ENCODE data around the gene GPR3.

GPR3 gene

DNA sequence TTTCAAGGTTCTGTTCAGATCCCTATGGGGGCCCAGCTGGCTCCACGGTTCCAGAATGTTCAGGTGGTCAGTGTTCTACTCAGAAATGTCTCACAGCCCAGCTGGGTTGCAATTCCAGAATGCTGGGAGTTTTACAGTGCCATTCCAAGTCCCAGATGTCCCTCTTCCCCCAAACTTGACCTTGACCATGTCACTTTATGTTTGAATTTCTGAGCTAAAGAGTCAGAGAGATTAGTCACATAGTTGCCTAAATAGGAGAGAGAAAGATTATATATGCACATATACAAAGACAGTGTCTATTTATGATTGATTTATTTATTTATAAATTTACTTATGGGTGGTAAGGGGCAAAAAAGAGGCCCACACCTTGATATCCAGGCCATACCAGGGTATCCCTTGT, 2.5 kb downstream of the GPR3 start:
- no peak overlapping the region for H3K23ac ChIP-seq (ENCODE audit: low read length)
- H3K4me3 ChIP-seq (ENCODE audit: low read length): no peak overlapping the region
- WGBS (ENCODE audit: extremely low coverage, insufficient coverage, low lambda C conversion rate): no CpG with 5 or more reads among the region's 1 CpG

DNA sequence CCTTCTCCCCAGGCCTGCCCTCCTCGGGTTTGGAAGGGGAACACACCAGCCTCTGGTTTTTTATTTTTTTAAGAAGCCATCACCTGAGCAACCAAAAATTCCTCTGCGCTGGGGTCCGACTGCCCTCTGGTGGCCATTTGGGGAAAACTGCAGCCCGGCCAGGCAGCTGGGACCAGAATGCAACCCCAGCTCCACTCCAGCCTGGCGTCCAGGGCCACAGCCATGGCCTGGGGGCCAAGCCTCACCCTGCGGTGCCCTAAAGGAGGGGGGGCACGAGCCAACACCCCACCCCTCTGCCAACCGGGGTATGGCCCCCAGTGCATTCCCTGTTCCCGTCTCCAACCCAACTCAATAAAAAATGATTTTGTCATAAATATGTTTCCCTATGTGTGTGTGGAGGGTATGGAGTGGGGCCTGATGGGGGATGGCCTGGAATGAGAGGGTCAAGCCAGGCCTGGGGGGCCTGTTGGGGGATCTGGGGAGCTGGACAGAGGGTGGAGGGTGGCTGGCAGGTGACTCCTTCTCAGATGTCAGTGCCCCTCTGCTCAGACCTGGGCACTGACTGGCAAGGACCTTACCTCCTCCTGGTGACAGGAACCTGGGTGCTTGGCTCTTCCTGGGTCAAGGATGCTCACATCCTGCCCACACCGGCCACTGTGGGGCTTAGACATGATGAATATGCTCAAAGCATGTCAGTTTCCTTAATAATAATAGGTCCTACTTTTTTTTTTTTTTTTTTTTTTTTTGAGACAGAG, 3.2 kb downstream of the GPR3 start:
- H3K4me2 ChIP-seq (ENCODE audit: low read length): no peak overlapping the region

More for the DNA sequence above, 2.5 kb downstream of the GPR3 start:
- Histone ChIP-seq H3K18ac (ENCODE audit: low read length) (no peak overlapping the region), H3K4ac (ENCODE audit: low read depth, low read length) (no peak overlapping the region), H4K8ac (ENCODE audit: low read depth, low read length) (no peak overlapping the region), H3K36me3 (ENCODE audit: control insufficient read depth, insufficient read depth, low read length) (no peaks in the 10 kb centered on the region), H3K4me1 (ENCODE audit: control insufficient read depth, low read depth, low read length) (peaks cover 2% of the 10 kb centered on the region), H3K79me1 (ENCODE audit: low read length) (peaks cover 4% of the 10 kb centered on the region), H2AK5ac (ENCODE audit: low read length) (no peak overlapping the region), H2BK5ac (ENCODE audit: low read length) (no peak overlapping the region), H4K5ac (ENCODE audit: low read length) (no peak overlapping the region), H2BK120ac (ENCODE audit: low read depth, low read length) (no peak overlapping the region), H3K79me2 (ENCODE audit: control insufficient read depth, insufficient read depth, low read length) (no peaks in the 10 kb centered on the region), H3K4me2 (ENCODE audit: low read length) (no peak overlapping the region), H3K27me3 (ENCODE audit: insufficient read depth, low read length, poor library complexity) (no peaks in the 10 kb centered on the region), H3K9ac (ENCODE audit: low read length) (no peak overlapping the region), H3K27ac (ENCODE audit: low read depth, low read length) (no peak overlapping the region), H3K56ac (ENCODE audit: low read length) (no peak overlapping the region), H2BK15ac (replicated peaks; ENCODE audit: low read depth) (no peak overlapping the region)
- DNase-seq: no peak

DNA sequence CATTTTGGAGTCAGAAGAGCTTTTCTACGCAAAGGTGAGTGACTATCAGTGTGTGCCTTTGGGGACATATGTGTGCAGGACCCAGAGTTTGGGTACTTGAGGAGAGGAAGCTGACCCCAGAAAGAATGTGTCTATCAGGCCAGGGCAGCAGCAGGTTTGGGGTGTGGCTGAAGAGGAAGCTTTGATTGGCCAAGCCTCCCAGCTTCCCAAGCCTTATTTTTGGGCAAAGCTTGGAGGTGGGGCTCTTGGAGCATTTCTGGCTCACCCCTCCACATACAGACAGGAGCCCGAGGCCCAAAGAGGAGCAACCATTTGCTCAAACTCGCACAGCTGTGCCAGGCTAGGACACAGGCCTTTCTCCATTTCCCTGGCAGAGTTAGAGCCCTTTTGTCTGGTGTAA, 4.7 kb downstream of the GPR3 start:
- H3K4me2 ChIP-seq (ENCODE audit: low read length): no peak overlapping the region
- no peaks in the 10 kb centered on the region for H3K36me3 ChIP-seq (ENCODE audit: control insufficient read depth, insufficient read depth, low read length)
- no peak overlapping the region for H3K56ac ChIP-seq (ENCODE audit: low read length)
- no peak overlapping the region for H2BK120ac ChIP-seq (ENCODE audit: low read depth, low read length)
- WGBS (ENCODE audit: extremely low coverage, insufficient coverage, low lambda C conversion rate): no CpG with 5 or more reads among the region's 3 CpGs
- H3K23ac ChIP-seq (ENCODE audit: low read length): no peak overlapping the region
- no peaks in the 10 kb centered on the region for H3K27me3 ChIP-seq (ENCODE audit: insufficient read depth, low read length, poor library complexity)
- no peak overlapping the region for H3K18ac ChIP-seq (ENCODE audit: low read length)
- no peak overlapping the region for H4K8ac ChIP-seq (ENCODE audit: low read depth, low read length)
- H2BK5ac ChIP-seq (ENCODE audit: low read length): no peak overlapping the region
- no peak overlapping the region for H3K9ac ChIP-seq (ENCODE audit: low read length)
- no peak overlapping the region for H2AK5ac ChIP-seq (ENCODE audit: low read length)
- H3K27ac ChIP-seq (ENCODE audit: low read depth, low read length): no peak overlapping the region
- H3K4ac ChIP-seq (ENCODE audit: low read depth, low read length): no peak overlapping the region
- no peak for DNase-seq
- no peaks in the 10 kb centered on the region for H3K79me2 ChIP-seq (ENCODE audit: control insufficient read depth, insufficient read depth, low read length)
- H3K4me3 ChIP-seq (ENCODE audit: low read length): no peak overlapping the region
- H3K79me1 ChIP-seq (ENCODE audit: low read length): peaks cover 4% of the 10 kb centered on the region
- H2BK15ac ChIP-seq (replicated peaks; ENCODE audit: low read depth): no peak overlapping the region
- H3K4me1 ChIP-seq (ENCODE audit: control insufficient read depth, low read depth, low read length): no peaks in the 10 kb centered on the region
- H4K5ac ChIP-seq (ENCODE audit: low read length): no peak overlapping the region

More for the DNA sequence above, 3.2 kb downstream of the GPR3 start:
- Histone ChIP-seq H4K5ac (ENCODE audit: low read length) (no peak overlapping the region), H2BK5ac (ENCODE audit: low read length) (no peak overlapping the region), H3K36me3 (ENCODE audit: control insufficient read depth, insufficient read depth, low read length) (no peaks in the 10 kb centered on the region), H3K27me3 (ENCODE audit: insufficient read depth, low read length, poor library complexity) (no peaks in the 10 kb centered on the region), H3K4me3 (ENCODE audit: low read length) (no peak overlapping the region), H2BK120ac (ENCODE audit: low read depth, low read length) (no peak overlapping the region), H4K8ac (ENCODE audit: low read depth, low read length) (no peak overlapping the region), H3K79me1 (ENCODE audit: low read length) (peaks cover 4% of the 10 kb centered on the region), H3K27ac (ENCODE audit: low read depth, low read length) (no peak overlapping the region), H3K56ac (ENCODE audit: low read length) (no peak overlapping the region), H3K23ac (ENCODE audit: low read length) (no peak overlapping the region), H3K79me2 (ENCODE audit: control insufficient read depth, insufficient read depth, low read length) (no peaks in the 10 kb centered on the region), H3K18ac (ENCODE audit: low read length) (no peak overlapping the region), H3K4ac (ENCODE audit: low read depth, low read length) (no peak overlapping the region), H3K9ac (ENCODE audit: low read length) (no peak overlapping the region), H2AK5ac (ENCODE audit: low read length) (no peak overlapping the region), H3K4me1 (ENCODE audit: control insufficient read depth, low read depth, low read length) (peaks cover 2% of the 10 kb centered on the region), H2BK15ac (replicated peaks; ENCODE audit: low read depth) (no peak overlapping the region)
- peak; percentile 90 for DNase-seq
- WGBS (ENCODE audit: extremely low coverage, insufficient coverage, low lambda C conversion rate): no CpG with 5 or more reads among the region's 10 CpGs

DNA sequence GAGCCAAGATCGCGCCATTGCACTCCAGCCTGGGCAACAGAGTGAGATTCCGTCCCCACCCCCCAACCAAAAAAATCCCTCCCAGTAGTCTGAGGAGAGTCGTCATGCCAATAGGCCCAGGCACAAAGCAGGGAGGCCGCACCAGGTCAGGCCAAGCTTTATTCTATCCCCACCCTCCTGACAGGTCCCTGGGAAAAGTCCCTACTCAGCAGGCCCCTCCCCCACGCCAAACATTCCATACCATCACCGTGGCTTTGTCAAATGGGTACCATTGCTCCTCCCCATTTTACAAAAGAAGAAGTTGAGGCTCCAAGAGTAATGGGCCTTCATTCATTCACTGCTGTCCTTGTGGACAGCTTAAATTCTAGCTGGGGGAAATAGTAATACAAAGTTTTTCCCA, 5.3 kb downstream of the GPR3 start:
- Histone ChIP-seq H3K4me1 (ENCODE audit: control insufficient read depth, low read depth, low read length) (no peaks in the 10 kb centered on the region), H2AK5ac (ENCODE audit: low read length) (no peak overlapping the region), H2BK5ac (ENCODE audit: low read length) (no peak overlapping the region), H4K5ac (ENCODE audit: low read length) (no peak overlapping the region), H3K79me2 (ENCODE audit: control insufficient read depth, insufficient read depth, low read length) (no peaks in the 10 kb centered on the region), H3K56ac (ENCODE audit: low read length) (no peak overlapping the region), H3K4ac (ENCODE audit: low read depth, low read length) (no peak overlapping the region), H3K79me1 (ENCODE audit: low read length) (peaks cover 4% of the 10 kb centered on the region), H3K36me3 (ENCODE audit: control insufficient read depth, insufficient read depth, low read length) (no peaks in the 10 kb centered on the region), H3K4me3 (ENCODE audit: low read length) (no peak overlapping the region), H3K9ac (ENCODE audit: low read length) (no peak overlapping the region), H3K23ac (ENCODE audit: low read length) (no peak overlapping the region), H2BK15ac (replicated peaks; ENCODE audit: low read depth) (no peak overlapping the region), H3K4me2 (ENCODE audit: low read length) (no peak overlapping the region), H4K8ac (ENCODE audit: low read depth, low read length) (no peak overlapping the region), H2BK120ac (ENCODE audit: low read depth, low read length) (no peak overlapping the region), H3K18ac (ENCODE audit: low read length) (no peak overlapping the region), H3K27ac (ENCODE audit: low read depth, low read length) (no peak overlapping the region), H3K27me3 (ENCODE audit: insufficient read depth, low read length, poor library complexity) (no peaks in the 10 kb centered on the region)
- DNase-seq: peak; percentile 51
- no CpG with 5 or more reads among the region's 7 CpGs for WGBS (ENCODE audit: extremely low coverage, insufficient coverage, low lambda C conversion rate)

DNA sequence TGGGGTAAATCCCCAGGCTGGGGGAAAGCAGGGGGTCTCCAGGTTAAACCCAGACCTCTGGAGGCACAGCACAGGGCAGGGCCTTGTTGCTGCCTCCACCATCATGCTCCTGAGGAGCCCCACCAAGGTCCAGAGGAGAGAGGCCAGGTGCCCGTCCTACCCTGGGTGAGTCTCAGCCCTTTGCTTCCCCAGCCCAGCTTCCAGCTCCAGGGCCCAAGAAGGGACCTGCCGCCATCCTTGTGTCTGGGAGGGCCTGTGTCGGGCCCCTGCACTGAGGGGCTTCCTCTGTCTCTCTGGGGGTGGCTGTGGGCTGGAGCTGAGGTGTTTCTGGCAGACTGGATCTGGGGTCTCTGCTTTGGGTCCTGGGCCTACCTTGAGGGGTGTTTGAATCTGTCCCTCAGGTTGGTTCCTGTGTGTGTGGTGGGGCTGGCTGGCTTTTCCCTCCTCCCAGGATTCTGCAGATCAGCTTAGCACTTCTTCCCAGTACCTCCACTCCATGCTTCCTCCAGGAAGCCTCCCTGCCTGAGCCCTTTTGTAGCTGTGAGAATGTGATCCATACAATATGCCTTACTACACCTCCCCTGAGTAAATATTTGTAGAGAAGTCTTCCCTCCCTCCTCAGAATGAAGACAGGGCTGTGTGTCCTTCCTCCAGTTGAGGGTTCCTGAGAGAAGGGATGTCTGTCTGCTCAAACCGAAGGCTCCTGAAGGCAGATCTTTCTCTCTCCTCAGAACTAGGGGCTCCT, 6.2 kb downstream of the GPR3 start:
- Histone ChIP-seq H3K18ac (ENCODE audit: low read length) (no peak overlapping the region), H3K4me2 (ENCODE audit: low read length) (no peak overlapping the region), H3K23ac (ENCODE audit: low read length) (no peak overlapping the region), H2AK5ac (ENCODE audit: low read length) (no peak overlapping the region), H4K8ac (ENCODE audit: low read depth, low read length) (no peak overlapping the region), H2BK120ac (ENCODE audit: low read depth, low read length) (no peak overlapping the region), H3K4ac (ENCODE audit: low read depth, low read length) (no peak overlapping the region), H3K27ac (ENCODE audit: low read depth, low read length) (no peak overlapping the region), H3K56ac (ENCODE audit: low read length) (peak overlapping the region; percentile 30), H3K36me3 (ENCODE audit: control insufficient read depth, insufficient read depth, low read length) (no peaks in the 10 kb centered on the region), H3K27me3 (ENCODE audit: insufficient read depth, low read length, poor library complexity) (no peaks in the 10 kb centered on the region), H3K79me1 (ENCODE audit: low read length) (no peaks in the 10 kb centered on the region), H4K5ac (ENCODE audit: low read length) (no peak overlapping the region), H2BK5ac (ENCODE audit: low read length) (no peak overlapping the region), H3K79me2 (ENCODE audit: control insufficient read depth, insufficient read depth, low read length) (no peaks in the 10 kb centered on the region), H2BK15ac (replicated peaks; ENCODE audit: low read depth) (no peak overlapping the region), H3K4me1 (ENCODE audit: control insufficient read depth, low read depth, low read length) (no peaks in the 10 kb centered on the region), H3K4me3 (ENCODE audit: low read length) (no peak overlapping the region), H3K9ac (ENCODE audit: low read length) (peak overlapping the region; percentile 8)
- peak; percentile 30 for DNase-seq
- no CpG with 5 or more reads among the region's 4 CpGs for WGBS (ENCODE audit: extremely low coverage, insufficient coverage, low lambda C conversion rate)
